HG03520 (cell line): ENCODE data around the gene CALU.
A peak's percentile ranks its signal among the peaks of the same experiment; 100 is the strongest.

Experiments
- ATAC-seq: cut with Tn5 transposase; IDR thresholded peaks from one replicate; pipeline ENCODE4 v1.9.1; 2021; ENCODE audit warnings: mild to moderate bottlenecking, moderate library complexity; ENCODE audit not compliant: unreplicated experiment

CALU gene

GRCh38 chr7:128739048-128739962 is at the start of gene CALU:
TSS of gene CALU (plus strand) at chr7:128739359. CDS start at chr7:128748584, 9,225 bp downstream.
- peak; percentile 96 for ATAC-seq

GRCh38 chr7:128691227-128691626 is 47.9 kb upstream of the CALU start:
- no peak for ATAC-seq

- no peak for ATAC-seq
These were observed 46.4 kb upstream of the CALU start for GRCh38 chr7:128692623-128693270.

GRCh38 chr7:128693373-128694015 is 45.7 kb upstream of the CALU start:
- ATAC-seq = no peak

DNA sequence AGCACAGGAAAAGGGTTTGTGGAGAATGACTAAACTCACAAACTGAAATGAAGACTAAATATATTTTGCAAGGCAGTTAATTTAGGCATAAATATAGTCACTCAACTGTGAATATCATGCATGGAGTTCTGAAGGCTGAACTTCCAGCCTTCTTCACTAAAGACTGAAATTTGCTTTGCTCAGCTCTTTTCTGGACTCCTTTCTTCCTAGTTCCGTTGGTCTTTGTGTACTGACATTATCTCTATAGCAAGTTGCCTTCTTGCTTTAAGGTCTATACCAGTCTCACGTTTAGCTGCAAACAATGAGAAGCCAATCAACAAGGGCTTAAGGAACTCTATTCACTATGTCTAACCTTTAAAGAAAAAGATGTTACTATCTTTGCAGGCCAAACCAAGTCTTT is 44.4 kb upstream of the CALU start:
- ATAC-seq = no peak

- ATAC-seq = no peak
These were observed 41.8 kb upstream of the CALU start for GRCh38 chr7:128697302-128697905.

DNA sequence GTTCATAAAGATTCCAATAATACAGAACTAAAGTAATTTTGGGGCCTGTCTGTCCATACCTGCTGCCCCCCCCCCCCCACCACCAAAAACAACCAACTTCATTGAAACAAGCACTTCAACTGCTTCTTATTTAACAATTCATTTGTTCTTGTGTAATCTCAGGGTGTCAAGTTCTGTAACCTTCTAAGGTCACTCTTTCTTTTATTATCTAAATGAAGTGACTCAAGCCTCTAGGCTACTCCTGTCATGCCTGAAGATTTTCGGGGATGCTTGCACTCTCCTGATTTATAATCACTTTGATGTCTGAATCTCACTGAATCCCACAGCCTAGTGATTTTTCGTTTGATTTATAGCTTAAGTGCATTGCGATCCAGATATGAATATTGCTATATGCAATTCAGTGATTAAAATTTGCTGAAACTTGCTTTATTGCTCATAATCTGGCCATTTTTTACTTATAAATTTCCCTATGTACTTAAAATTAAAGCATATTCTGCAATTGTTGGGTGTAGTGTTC is 39.9 kb upstream of the CALU start:
- ATAC-seq = no peak

DNA sequence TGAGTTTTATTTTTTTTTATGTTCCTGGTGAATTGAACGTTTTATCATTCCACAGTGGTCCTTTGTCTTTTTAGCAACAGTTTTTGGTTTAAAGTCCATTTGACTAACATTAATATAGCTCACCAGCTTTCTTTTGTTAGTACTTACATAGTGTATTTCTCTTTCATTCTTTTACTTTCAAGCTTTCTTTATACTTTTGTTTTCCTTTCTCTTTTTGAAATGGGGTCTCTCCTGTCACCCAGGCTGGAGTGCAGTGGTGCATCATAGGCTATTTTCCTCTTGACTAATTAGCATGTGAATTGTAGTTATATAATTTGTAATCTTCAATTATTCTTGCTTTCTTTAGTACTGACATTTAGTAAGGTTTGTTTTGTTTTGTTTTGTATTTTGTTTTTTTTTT is 39.3 kb upstream of the CALU start:
- no peak for ATAC-seq

DNA sequence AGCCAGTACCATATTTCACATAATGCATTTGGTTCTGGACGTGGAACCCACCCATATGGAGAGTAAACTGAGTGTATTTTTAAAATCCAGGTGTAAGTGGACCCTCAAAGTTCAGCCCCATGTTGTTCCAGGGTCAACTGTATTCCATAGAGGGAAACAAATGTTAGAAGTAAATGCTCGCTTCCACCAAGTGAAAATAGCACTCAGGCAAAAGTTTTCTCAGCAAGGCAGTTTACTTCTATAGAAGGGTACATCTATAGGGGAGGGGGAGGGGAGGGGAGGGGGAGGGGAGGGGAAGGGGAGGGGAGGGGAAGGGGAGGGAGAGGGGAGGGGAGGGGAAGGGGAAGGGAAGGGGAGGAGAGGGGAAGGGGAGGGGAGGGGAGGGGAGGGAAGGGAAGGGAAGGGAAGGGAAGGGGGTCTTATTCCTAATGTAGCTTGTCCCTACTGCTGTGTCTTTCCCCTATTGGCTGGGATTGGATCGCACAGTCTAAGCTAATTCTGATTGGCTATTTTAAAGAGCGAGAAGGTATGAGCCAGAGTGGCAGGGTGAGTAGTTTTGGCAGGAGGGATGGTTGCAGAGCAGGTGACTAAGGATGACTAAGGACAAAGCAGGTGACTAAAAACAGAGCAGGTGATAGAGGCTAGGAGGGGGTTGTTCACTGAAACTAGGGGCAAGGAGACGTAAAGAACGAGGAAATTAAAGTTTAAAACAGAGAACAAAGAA is 37.9 kb upstream of the CALU start:
- no peak for ATAC-seq

- ATAC-seq = no peak
These were observed 35.4 kb upstream of the CALU start for GRCh38 chr7:128703609-128704241.

- no peak for ATAC-seq
These were observed 33.2 kb upstream of the CALU start for GRCh38 chr7:128705891-128706333.

GRCh38 chr7:128707752-128708151 is 31.4 kb upstream of the CALU start:
- ATAC-seq = no peak

- ATAC-seq = no peak
These were observed 30.9 kb upstream of the CALU start for GRCh38 chr7:128708235-128708634.

- no peak for ATAC-seq
These were observed 30.3 kb upstream of the CALU start for GRCh38 chr7:128708824-128709223.

- no peak for ATAC-seq
These were observed 28.7 kb upstream of the CALU start for GRCh38 chr7:128710481-128710880.

GRCh38 chr7:128713794-128714193 is 25.4 kb upstream of the CALU start:
- ATAC-seq = no peak

DNA sequence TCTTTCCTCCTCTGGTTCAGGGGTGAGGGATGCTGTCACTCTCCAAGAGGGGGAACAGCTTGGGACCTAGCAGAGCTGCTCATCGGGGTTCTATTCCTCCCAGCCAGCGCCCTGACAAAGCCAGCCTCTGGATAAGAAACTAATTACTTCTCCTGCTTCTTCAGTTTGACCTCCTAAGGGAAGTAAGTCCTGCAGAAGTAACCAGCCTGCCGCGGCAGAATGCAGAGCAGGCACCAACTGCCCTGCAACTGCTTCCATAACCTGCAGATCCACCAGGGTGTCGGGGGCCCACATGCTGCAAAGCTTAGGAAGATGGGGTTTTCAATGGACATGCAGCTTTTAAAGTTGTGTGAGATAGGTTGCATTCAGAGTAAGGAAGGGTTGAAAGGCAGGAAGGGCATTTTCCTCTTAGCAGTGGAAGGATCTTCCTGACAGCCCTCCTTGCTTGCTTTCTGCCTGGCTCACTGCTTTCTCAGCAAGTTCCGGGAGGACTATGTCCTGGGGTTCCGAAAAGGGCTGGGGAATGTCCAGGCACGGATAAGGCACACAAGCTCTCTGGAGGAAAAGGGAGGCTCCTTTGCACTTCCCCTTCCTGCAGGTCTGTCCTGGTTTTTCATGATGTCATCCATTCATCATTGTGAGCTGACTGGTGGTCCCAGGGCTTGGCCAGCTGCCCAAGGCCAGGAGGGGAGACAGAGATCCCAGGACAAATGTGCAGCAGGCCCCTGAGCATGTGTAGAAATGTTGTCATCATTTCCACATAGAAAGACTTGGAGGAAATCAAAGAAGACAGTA is 24.3 kb upstream of the CALU start:
- ATAC-seq = no peak

GRCh38 chr7:128718967-128719642 is 20.1 kb upstream of the CALU start:
- no peak for ATAC-seq

DNA sequence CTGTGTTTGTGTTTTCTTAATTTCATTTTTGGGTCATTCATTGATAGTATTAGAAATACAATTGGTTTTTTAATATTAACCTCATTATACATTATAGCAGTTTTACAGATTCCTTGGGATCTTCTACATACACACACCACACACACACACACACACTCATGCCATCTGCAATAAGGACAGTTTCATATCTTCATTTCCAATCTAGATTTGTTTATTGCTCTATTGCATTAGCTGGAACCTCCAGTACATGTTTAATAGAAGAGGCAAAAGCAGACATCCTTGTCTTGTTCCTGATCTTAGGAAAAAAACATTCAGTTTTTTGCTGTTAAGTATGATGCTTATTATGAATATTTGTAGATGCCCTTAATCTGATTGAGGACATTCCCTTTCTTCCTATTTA is 17.8 kb upstream of the CALU start:
- ATAC-seq = no peak
